Neural crest cell (in vitro differentiated cells): Measurements from ENCODE around the gene VPS52. TPM values are rescaled to one million over a fixed set of nuclear protein-coding genes. Genes with fewer than 3 reads are reported as not detected.
A peak's percentile ranks its signal among the peaks of the same experiment; 100 is the strongest.

Source experiments
- DNase-seq: peaks from one replicate; pipeline ENCODE4 v3.0.0; 2021; ENCODE audit warnings: low read depth, mixed read lengths, low spot score
- H3K27ac Mint-ChIP-seq: one replicate; pipeline ENCODE4 v1.8.0; 2021; ENCODE audit warnings: mild to moderate bottlenecking, mixed read lengths; ENCODE audit not compliant: unreplicated experiment
- H3K27me3 Mint-ChIP-seq: 2 replicates; pipeline ENCODE4 v1.8.0; 2021; ENCODE audit warnings: low read depth, mild to moderate bottlenecking, mixed read lengths
- H3K36me3 Mint-ChIP-seq: 2 replicates; pipeline ENCODE4 v1.8.0; 2021; ENCODE audit warnings: low read depth, mild to moderate bottlenecking, mixed read lengths
- H3K4me1 Mint-ChIP-seq: 2 replicates; pipeline ENCODE4 v1.8.0; 2021; ENCODE audit warnings: mixed read lengths
- H3K4me3 Mint-ChIP-seq: one replicate; pipeline ENCODE4 v1.8.0; 2021; ENCODE audit warnings: mild to moderate bottlenecking, mixed read lengths
- H3K9me3 Mint-ChIP-seq: 2 replicates; pipeline ENCODE4 v1.8.0; 2021; ENCODE audit warnings: mixed read lengths
- total RNA-seq: library from RNA; stranded (reverse); gene quantifications from 2 replicates; pipeline ENCODE4 v1.2.1, GENCODE V29; 2021
- TF ChIP-seq, protein P1 (sequence below): fragments of 200-600 bp; sonication (generic); conservative IDR thresholded peaks from 2 replicates; pipeline ENCODE4 v1.5.0; 2021; ENCODE audit warnings: antibody characterized with exemption, mild to moderate bottlenecking

Gene VPS52
- total RNA-seq, 1 donor from 2014 or later: 53.2 TPM

DNA sequence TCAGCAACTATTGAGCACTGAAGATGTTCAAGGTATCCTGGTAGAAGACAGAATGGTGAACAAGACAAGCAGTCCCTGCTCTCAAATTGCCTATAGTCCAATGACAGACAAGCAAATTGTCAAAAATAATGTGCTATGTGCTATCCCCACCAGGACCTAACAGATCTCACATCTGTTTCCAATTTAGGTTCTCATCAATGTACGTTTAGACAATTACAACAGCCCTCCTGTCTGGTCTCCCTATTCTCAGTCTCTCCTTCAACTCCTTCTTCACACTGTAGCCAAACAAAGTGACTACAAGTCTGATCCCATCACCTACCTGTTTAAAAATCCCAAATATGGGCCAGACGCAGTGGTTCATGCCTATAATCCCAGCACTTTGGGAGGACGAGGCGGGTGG, 34.7 kb upstream of the VPS52 start:
- no peaks in the 10 kb centered on the region for H3K9me3 Mint-ChIP-seq
- DNase-seq: no peak
- H3K4me3 Mint-ChIP-seq: no peak overlapping the region
- TF ChIP-seq, protein P1, sequence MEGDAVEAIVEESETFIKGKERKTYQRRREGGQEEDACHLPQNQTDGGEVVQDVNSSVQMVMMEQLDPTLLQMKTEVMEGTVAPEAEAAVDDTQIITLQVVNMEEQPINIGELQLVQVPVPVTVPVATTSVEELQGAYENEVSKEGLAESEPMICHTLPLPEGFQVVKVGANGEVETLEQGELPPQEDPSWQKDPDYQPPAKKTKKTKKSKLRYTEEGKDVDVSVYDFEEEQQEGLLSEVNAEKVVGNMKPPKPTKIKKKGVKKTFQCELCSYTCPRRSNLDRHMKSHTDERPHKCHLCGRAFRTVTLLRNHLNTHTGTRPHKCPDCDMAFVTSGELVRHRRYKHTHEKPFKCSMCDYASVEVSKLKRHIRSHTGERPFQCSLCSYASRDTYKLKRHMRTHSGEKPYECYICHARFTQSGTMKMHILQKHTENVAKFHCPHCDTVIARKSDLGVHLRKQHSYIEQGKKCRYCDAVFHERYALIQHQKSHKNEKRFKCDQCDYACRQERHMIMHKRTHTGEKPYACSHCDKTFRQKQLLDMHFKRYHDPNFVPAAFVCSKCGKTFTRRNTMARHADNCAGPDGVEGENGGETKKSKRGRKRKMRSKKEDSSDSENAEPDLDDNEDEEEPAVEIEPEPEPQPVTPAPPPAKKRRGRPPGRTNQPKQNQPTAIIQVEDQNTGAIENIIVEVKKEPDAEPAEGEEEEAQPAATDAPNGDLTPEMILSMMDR: no peak
- no peak overlapping the region for H3K27ac Mint-ChIP-seq
- no peaks in the 10 kb centered on the region for H3K36me3 Mint-ChIP-seq
- H3K4me1 Mint-ChIP-seq: peaks cover 5% of the 10 kb centered on the region
- peaks cover 3% of the 10 kb centered on the region for H3K27me3 Mint-ChIP-seq

DNA sequence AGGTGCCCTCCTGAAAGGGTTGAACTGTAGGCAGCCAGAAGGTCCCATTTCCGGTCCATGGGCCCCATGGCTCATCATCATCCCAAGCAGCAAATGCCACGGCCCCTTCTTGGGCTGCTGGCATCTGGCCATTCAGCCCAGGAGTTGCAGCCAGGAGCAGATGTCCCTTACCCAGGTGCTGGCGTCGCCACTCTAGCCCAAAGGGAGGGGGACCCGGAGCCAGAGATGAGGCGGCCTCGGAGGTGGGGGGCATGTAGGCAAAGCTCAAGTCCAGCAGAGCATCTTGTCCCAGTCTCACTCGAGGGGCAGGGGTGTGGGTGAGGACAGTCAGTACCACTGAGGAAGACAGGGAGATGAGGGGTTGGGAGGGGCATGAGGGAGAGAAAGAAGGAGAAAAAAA, 33.4 kb upstream of the VPS52 start:
- peak overlapping the region; percentile 27 for H3K27ac Mint-ChIP-seq
- H3K36me3 Mint-ChIP-seq: no peaks in the 10 kb centered on the region
- H3K4me1 Mint-ChIP-seq: peaks cover 10% of the 10 kb centered on the region
- no peak for DNase-seq
- no peaks in the 10 kb centered on the region for H3K27me3 Mint-ChIP-seq
- no peaks in the 10 kb centered on the region for H3K9me3 Mint-ChIP-seq
- H3K4me3 Mint-ChIP-seq: no peak overlapping the region
- TF ChIP-seq, protein P1: no peak

DNA sequence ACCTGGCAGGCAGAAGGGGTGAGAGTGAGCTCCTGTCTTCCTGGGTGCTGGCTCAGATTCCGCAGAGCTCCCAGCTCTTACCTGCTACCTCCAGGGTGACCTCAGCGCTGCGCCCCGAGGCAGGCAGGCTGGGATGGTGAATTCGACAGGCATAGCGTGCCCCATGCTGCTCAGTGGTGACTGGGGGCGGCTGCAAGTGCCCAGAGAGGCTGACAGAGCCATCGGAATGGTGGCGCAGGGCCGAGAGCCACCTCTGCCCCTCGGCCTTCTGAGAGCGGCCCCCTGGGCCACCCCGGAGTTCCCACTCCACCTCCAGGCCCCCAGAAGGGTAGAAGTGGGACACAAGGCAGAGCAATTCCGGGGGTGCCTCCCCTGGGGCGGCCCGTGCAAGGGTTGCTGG, 32.5 kb upstream of the VPS52 start:
- TF ChIP-seq, protein P1: no peak
- Mint-ChIP-seq H3K4me3 (no peak overlapping the region), H3K36me3 (no peaks in the 10 kb centered on the region), H3K9me3 (no peaks in the 10 kb centered on the region), H3K4me1 (peaks cover 19% of the 10 kb centered on the region), H3K27ac (no peak overlapping the region), H3K27me3 (no peaks in the 10 kb centered on the region)
- DNase-seq: no peak

DNA sequence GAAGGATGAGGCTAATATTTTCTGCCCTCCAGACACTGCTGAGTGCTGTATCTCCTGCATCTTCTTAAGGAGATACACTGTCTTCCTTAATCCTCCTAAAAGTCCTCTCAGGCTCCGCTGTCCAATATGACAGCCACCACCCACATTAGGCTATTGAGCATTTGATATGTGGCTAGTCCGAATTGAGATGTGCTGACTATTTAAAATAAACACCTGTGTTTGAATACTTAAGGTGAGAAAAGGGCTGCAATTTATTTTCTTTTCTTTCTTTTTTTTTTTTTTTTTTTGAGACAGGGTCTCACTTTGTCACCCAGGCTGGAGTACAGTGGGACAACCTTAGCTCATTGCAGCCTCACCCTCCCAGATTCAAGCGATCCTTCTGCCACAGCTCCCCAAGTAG, 30.2 kb upstream of the VPS52 start:
- peak overlapping the region; percentile 99 for H3K4me3 Mint-ChIP-seq
- TF ChIP-seq, protein P1: no peak
- H3K36me3 Mint-ChIP-seq: no peaks in the 10 kb centered on the region
- no peak overlapping the region for H3K27ac Mint-ChIP-seq
- H3K9me3 Mint-ChIP-seq: no peaks in the 10 kb centered on the region
- H3K4me1 Mint-ChIP-seq: peaks cover 32% of the 10 kb centered on the region
- H3K27me3 Mint-ChIP-seq: no peaks in the 10 kb centered on the region
- no peak for DNase-seq

DNA sequence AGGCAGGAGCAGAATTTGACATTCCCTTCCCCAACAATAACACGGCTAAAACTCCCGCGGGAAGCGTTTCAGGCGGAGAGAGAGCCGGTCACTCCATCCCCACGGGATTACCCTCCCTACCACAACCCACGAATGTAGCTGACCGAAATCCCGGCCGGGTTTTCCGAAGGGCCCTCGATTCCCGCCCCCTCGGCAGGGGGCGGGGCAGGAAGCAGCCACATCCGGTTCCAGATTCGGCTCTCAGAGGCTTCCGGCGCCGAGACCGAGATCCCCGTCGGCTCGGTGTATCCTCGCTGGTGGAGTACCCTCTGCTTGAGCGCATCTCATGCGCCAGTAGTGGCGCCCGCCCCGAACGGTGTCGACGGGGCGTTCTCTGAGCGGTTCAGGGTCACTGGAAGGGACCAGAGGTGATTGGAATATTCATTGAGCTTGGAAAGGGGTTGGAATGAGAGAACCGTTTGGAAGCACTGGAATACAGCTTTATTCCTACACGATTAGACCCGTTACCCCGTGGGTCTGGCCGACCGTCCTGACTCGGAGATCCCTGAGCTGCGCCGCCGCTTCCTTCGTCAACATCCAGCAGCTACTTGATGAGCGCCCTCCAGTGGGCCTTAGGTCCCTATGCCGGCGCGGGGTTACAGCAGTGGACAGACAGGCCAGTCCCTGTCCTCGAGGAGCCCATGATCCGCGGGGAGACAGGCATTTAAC, 27.7 kb upstream of the VPS52 start:
- TF ChIP-seq, protein P1: peak; percentile 79
- Mint-ChIP-seq H3K27ac (peak overlapping the region; percentile 99), H3K27me3 (no peaks in the 10 kb centered on the region), H3K4me3 (peak overlapping the region; percentile 99), H3K9me3 (no peaks in the 10 kb centered on the region), H3K4me1 (peaks cover 39% of the 10 kb centered on the region), H3K36me3 (no peaks in the 10 kb centered on the region)
- peak; percentile 81 for DNase-seq
